Panc1 (cell line): ENCODE measurements around the gene CEACAM3.
A peak's percentile ranks its signal among the peaks of the same experiment; 100 is the strongest.

ENCODE experiments used
- TF ChIP-seq, protein P1 (sequence below): fragments of 450-650 bp; IDR thresholded peaks from 2 replicates; pipeline ENCODE4 v1.5.1; 2017; ENCODE audit warnings: mild to moderate bottlenecking
- TF ChIP-seq, protein P2 (sequence below), 2 experiments: IDR thresholded peaks; 2 replicates each; pipeline ENCODE4 v1.6.1; 2011 to 2012; ENCODE audit warnings: low read depth in 2 of 2, control low read depth in 1 of 2, low read length in 1 of 2, mild to moderate bottlenecking in 1 of 2, moderate library complexity in 1 of 2; ENCODE audit not compliant: insufficient read depth in 1 of 2

DNA sequence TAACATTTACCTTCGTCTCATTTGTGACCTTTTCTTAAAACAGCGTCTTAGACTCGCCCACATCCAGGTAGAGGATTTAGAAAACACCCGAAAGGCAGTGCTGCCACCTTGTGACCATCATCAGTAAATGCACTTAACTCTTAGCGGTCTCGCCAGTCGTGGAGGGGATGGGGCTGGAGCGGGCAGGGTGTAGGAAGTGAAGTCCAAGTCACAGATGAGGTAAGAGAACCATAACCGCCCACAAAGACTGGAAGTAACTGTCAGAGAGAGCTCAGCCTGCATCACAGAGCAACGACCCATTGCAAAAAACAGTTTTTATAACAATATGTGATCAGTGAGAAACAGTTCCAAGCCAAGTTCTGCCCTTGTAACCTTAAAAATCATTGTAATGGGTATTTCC lies 10.7 kb upstream of the CEACAM3 start:
- TF ChIP-seq, protein P1, sequence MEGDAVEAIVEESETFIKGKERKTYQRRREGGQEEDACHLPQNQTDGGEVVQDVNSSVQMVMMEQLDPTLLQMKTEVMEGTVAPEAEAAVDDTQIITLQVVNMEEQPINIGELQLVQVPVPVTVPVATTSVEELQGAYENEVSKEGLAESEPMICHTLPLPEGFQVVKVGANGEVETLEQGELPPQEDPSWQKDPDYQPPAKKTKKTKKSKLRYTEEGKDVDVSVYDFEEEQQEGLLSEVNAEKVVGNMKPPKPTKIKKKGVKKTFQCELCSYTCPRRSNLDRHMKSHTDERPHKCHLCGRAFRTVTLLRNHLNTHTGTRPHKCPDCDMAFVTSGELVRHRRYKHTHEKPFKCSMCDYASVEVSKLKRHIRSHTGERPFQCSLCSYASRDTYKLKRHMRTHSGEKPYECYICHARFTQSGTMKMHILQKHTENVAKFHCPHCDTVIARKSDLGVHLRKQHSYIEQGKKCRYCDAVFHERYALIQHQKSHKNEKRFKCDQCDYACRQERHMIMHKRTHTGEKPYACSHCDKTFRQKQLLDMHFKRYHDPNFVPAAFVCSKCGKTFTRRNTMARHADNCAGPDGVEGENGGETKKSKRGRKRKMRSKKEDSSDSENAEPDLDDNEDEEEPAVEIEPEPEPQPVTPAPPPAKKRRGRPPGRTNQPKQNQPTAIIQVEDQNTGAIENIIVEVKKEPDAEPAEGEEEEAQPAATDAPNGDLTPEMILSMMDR: peak; percentile 88
- TF ChIP-seq, protein P2, sequence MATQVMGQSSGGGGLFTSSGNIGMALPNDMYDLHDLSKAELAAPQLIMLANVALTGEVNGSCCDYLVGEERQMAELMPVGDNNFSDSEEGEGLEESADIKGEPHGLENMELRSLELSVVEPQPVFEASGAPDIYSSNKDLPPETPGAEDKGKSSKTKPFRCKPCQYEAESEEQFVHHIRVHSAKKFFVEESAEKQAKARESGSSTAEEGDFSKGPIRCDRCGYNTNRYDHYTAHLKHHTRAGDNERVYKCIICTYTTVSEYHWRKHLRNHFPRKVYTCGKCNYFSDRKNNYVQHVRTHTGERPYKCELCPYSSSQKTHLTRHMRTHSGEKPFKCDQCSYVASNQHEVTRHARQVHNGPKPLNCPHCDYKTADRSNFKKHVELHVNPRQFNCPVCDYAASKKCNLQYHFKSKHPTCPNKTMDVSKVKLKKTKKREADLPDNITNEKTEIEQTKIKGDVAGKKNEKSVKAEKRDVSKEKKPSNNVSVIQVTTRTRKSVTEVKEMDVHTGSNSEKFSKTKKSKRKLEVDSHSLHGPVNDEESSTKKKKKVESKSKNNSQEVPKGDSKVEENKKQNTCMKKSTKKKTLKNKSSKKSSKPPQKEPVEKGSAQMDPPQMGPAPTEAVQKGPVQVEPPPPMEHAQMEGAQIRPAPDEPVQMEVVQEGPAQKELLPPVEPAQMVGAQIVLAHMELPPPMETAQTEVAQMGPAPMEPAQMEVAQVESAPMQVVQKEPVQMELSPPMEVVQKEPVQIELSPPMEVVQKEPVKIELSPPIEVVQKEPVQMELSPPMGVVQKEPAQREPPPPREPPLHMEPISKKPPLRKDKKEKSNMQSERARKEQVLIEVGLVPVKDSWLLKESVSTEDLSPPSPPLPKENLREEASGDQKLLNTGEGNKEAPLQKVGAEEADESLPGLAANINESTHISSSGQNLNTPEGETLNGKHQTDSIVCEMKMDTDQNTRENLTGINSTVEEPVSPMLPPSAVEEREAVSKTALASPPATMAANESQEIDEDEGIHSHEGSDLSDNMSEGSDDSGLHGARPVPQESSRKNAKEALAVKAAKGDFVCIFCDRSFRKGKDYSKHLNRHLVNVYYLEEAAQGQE (IDR thresholded peaks at IDR 0.05; ENCODE audit: insufficient read depth in 1 of 2, low read depth in 2 of 2, low read length in 1 of 2): no peak
